Hepatic stellate cell (primary cell): Measurements from ENCODE around the gene FGF14.

Experiments
- DNase-seq: peaks from one replicate; pipeline ENCODE4 v3.0.0; 2011; ENCODE audit warnings: low spot score

Gene FGF14

DNA sequence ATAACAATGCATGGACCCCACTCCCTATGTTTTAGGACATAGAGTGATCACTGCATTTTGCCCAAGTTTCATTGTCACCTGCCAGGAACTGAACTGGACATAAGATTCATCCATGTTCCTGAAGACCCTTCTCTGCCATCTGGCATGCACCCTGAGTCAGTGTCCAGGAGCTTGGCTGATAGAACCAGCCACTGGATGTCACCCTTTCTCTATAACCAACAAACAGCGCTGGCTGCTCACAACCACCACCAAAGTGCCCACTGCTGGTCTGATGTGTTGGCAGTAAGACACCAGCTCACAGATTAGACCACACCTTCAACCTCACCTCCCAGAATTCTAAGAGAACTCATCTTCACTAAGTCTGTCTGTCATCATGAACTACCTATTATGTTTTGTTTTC lies 616.0 kb downstream of the FGF14 start:
- DNase-seq, result peak; percentile 4

DNA sequence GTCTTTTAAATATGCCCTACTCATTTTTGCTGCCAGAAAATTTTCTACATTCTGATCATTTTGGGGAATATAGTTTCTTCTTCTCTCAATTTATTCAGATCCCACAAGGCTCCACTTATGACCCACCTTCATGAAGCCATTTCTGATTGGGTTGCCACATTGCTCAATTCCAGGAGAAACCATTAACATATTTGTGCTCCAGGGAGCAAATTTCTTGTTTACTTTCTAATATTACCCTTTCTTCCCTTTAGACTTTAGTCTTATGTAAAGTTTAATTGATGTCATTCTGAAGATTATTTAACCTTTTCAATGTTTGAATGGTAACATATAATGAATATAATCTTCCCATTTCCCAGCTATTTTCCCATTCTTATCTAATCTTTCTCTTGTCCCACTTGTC lies 617.5 kb downstream of the FGF14 start:
- DNase-seq, result no peak

DNA sequence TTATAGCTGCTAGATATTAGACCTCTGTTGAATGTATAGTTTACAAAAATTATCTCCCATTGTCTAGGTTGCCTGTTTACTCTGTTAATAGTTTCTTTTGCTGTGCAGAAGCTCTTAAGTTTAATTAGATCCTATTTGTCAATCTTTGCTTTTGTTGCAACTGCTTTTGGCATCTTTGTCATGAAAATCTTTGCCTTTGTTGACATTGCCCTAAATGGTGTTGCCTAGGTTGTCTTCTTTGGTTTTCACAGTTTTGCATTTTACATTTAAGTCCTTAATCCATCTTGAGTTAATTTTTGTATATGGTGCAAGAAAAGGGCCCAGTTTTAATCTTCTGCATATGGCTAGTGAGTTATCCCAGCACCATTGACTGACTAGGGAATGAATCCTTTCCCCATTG lies 618.3 kb downstream of the FGF14 start:
- DNase-seq, result no peak

DNA sequence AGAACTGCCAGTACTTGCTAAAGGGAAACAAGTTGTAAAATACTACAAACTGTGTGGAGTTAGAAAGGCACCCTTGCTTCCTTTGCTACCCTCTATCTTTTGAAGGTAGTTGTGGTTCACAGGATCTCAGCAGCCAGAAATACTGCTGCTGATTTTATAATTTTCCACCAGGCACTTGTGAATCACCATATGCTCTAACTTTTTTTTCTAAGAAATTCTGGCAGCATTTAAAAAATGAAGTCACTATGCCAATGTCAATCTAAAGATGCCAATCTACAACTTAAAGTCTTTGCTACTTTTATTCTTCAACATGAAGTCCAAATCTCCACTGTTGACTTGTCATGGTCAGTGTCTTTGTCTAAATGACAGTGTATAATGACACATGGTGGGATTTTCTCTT lies 621.6 kb downstream of the FGF14 start:
- no peak for DNase-seq

DNA sequence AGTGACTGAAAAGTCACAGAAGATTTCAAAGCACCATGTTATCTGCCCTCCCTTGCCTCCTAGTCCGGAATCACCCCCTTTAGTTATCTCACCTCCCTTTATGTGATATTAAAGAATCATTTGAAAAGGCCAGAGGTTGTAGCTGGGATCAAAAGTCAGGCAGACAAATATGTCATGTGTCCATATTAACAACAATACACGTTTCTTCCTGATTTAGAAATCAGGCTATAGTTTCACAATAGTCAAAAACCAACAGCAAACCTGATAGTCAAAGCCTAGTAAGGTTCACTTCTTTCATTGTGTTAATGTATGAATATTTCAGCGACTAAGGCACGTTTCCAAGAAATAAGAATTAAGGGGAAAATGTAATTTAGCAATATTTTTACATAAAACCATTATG lies 622.7 kb downstream of the FGF14 start:
- DNase-seq, result no peak

DNA sequence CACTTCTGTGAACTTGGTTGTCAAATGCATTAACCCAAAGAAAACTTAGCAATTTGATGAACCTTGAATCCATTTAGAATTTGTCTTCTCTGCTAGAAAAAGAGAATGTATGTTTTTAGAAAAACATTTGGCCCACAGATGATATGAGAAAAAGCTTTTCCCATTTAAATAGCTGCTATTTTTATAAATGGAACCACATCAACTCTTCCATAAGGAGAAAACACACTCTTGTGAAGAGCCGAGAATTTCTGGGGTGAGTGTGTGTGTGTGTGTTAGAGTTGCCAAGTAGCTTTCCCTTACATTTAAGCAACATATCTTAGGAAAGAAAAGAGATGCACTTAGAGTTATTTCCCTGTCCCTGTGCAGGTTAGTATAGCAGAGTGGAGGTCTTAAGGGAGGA lies 626.6 kb downstream of the FGF14 start:
- DNase-seq, result no peak

DNA sequence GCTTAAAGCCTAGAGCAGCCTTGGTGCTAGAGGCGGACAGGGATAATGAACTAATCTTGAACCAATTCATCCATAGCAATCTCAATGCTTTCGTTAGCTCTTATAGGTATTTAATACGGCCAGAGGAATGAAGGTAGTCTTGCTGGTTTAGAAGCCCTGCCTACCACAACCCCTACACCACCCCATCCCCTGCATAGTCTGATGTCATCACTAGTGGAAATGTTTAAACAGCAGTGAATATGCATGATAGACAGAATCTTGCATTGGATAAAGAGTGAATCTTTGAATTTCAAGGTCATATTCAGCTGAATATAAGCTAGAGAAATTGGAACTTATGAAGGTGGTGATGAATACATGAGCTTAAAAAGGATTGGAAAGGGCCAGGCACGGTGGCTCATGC lies 627.5 kb downstream of the FGF14 start:
- no peak for DNase-seq

DNA sequence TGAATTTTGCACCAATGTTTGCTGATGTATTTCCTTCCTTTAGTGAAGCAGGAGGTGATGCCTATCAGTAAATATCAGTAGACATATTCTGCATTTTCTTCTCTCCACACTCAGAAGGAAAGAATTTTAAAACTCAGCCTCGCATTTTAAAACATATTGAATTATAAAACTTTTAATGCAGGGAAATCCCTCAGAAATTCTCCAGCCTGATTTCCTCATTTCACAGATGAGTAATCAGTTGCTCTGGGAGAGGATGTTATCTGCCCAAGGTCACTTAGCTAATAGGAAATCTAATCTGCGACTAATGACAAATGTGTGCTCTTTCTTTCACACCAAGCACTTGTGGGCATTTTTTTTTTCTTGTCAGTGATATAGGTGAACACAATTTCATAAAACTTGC lies 628.8 kb downstream of the FGF14 start:
- DNase-seq, result no peak

DNA sequence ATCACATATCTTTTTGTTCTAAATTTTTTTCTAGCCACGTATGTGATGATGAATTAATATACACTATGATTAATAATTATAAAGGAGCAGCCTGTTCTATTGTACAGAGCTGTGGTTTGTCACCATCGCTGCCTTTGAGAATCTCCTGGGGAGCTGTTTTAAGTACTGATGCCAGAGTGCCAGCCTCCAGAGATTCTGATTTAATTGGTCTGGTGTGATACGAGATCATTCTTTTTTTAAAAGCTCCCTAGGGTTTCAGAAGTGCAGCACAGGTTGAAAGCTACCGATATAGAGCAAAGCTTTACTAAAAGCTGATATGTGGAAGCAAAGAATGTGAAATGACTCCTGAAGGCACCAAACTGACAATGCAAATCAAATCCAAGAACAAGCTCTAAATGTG lies 634.7 kb downstream of the FGF14 start:
- DNase-seq, result no peak

DNA sequence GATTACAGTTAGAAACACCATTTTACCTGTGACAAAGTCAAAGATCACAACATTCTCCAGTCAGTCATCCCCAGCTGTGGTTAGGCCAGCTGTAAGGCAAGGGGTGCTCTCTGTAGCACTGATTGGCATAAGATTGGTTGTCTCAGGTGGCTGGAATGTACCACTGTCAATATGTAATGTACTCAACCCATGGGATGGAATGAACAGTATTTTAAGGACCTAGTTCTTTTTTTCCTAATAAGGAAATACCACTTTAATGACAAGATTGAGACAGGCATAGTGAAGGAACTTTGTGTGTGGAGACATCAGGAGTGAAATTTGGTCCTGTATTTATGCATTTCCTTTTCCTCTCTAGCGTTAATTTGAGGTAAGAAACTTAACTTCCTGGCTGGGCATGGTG lies 638.7 kb downstream of the FGF14 start:
- DNase-seq, result no peak

DNA sequence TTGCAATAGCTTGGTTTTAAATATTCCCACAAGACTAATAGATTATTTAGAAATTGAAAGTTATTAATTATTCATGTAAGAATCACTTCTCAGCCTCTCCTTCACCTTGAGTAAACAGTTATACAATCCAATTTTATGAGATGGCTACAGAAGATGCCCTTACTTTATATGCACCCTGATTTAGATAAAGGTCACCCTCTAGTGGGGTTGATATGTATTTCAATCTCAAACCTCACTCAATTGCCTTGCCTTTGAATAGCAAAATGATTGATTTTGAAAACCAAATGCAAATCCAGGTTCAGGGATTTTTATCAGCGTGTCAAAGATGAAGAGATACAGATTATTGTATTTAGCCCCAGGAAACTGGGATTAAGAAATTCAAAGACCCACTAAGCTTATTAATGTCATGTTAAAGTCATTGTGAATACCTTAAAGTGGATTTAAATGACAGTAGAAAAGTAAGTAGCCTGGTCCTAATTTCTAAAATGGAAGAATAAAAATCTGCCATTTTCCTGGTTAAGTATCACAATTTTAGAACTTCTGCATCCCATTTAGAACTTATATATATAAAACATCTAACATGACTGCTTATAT lies 644.3 kb downstream of the FGF14 start:
- peak; percentile 14 for DNase-seq

DNA sequence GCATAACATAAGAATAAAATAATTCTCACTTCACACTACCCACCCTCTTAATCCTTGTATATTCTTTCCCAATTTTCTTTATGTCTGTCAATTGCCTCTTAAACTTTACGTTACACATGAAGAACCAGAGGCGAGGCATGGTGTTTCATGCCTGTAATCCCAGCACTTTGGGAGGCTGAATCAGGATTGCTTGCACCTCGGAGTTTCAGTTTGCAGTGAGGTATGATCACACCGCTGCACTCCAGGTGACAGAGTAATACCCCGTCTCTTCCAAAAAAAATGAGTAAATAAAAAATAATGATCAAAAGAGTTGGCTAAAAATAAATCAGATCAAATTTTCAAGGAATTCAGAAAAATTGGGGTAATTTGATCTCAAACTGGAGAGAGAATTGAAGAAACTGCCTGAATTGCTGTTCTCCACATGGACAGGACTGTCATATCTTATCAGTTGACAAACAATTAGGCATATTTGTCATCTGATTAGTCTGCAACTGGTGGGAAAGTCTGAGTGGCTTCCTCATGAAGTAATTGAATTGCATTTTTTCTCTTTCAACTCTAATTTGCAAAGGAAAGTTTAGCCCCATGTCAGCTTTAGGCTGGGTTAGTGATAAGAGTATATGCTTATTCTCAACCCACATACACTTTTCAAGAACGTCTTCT lies 646.5 kb downstream of the FGF14 start:
- no peak for DNase-seq

DNA sequence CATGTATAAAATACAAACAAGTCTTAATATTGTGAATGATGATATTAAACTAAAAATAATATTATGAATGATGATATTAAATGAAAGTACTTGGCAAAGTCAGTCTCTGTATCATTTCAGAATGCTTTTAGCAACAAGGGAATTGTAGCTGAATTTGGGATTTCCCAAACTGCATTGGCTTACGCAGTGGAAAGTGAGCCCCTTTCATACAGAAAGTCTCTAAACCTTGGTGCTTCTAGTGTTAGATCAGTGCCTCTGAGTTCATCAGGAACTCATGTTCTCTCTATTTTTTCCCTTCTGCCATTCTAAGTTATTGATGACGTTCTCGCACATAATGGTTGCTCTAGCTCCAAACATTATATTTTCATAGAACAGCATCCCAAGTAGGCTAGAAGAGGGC lies 649.4 kb downstream of the FGF14 start:
- DNase-seq, result no peak

DNA sequence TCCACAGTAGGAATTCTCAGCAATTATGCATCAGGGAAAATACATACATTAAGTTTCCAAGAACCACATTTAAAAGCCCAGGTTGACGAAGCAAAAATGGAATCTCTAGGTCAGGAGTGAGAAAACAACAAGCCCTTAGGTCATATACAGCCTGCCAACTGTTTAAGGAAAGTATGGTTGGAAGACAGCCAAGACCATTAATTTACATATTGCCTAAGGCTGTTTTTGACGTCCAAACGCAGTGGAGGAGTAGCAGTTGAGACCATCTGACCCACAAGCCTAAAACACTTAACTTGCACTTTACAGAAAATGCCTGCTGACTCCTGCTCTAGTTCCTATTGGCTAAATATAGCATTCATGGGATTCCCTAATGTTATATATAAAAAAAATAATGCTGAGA lies 650.4 kb downstream of the FGF14 start:
- DNase-seq, result no peak

DNA sequence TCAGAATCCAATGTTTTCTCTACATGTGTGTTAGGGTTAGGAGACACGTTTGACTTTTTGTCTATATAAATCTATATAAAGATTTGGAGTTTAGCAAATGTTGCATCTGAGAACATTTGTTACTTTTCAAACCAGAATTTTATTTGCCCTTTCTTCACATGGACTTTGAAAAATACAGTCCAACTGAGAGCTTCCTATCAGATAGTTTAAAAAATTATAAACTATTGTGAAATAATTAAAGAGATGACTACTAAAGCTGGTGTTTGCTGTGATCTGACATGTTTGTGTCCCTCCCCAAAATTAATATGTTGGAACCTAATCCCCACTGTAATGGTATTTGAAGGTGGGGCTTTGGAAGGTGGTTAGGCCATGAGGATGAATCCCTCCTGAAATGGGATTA lies 652.3 kb downstream of the FGF14 start:
- no peak for DNase-seq

DNA sequence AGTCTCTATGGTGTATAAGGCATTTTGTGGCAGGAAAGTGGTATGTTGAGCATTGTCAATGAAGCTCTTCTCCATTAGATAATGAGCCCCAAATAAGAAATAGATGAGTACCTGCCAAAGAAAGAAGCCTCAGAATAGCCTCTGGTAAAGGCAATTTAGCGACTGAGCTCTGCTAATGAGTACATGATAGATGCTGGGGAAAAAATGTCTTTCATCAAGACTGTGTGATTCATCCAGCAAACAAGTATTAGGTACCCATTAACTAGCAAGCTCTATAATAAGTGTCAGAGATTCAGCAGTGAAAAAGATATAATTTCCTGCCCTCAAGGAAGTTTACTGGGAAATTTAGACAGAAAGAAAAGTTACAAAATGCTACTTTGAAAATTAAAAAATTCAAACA lies 654.8 kb downstream of the FGF14 start:
- DNase-seq, result no peak

DNA sequence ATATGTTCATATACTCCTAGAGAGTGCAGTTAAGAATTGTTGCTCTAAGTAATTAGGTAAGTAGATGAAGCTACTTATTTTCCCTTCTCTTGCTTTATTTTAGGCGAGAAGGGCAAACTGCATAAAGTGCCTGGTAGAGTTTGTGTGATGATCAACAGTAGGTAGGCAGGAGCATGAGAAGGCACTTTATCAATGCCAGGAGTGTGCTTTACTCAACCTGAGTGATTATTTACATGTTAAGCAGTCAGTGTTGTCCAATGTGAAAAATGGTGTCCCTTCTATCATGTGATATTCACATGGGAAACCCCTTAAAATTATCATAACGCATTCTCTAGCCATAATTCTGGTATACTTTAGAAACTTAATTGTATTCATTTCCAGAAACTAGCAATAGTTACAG lies 655.3 kb downstream of the FGF14 start:
- no peak for DNase-seq

DNA sequence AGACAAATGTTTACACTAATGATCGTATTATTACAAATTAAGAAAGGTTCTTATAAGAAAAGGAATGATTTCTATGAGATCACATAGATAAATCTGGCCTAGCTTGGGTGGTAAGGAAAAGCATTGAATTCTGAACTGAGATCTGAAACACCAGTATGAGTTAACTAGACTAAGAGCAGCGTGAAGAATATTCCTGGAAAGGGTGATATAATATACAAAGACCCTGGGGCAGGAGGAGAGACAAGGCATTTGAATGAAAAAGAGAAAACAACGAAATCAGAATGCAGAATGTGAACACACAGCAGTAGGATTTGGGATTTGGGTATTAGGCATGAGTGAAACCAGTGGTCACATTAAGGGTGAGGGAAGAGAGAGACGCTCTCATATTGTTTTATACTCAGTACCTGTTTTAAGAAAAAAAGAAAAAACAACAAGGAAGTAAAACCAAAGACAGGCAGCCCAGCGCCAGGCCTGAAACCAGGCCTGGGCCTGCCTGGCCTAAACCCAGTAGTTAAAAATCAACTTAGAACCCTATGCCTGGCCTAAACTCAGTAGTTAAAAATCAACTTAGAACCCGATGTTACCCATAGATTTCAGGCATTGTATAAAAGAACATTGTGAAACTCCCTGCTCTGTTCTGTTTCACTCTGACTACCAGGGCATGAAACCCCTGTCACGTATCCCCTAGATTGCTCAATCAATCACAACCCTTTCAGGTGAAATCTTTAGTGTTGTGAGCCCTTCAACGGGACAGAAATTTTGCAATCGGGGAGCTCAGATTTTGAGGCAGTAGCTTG lies 662.3 kb downstream of the FGF14 start:
- no peak for DNase-seq

DNA sequence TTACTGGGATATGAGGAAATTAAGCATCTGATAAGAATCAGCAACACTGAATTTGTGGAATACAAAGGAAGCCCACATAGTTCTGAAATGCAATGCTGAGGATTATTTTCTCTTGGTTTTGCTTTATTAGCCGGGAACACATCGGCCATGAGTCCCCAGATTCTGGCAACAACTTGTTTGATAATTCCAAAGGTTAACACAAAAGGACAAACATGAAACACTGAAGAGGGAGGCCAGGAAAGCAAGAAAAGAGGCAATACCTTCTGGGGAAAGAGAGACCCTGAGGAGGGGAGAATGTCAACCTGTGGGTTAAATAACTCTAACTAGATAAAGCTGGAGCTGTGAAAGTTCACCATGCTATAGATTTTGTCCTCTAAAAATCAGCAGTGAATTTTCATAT lies 663.5 kb downstream of the FGF14 start:
- no peak for DNase-seq

DNA sequence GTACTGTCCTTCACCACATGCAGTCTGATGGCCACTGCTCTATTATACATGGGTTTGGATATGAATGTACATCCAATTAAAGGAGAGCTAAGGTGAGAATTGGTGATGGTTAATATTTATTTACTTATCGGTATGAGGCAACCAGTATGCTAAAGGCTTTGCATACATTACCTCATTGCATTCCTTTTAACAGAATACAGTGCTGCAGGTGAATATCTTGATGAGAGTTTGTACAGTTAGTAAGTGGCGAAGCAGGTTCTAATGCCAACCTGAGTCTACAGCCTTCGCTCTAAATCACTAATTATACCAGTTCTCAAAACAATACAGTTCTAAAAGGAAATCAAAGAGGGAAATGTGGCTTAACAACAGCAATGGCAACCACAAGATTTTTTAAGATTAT lies 665.3 kb downstream of the FGF14 start:
- no peak for DNase-seq

DNA sequence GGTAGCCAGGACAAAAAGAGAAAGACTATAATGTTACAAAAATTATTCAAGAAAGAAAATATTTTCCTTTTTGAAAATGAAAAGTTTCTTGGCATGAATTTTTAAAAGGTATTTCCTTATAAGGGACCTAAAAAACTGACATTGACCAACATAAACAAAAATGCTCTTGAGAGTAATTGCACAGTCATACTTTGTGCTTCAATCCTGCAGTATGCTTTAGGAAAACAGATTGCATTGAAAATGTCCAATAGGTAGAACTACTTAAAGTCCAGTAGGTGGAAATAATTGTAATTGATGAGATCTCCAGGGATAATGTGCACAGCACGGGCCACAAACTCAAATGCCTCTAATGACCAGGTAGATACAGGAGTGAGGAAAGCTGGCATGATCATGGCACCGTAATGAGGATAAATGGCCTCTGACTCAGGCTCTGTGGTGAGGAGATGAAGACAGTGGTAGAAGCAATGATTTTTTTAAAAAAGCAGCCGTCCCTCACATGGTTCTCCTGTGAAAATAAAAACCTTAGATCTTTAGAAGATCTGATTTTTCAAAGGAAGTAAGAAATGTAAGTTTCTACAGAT lies 671.3 kb downstream of the FGF14 start:
- DNase-seq, result no peak

DNA sequence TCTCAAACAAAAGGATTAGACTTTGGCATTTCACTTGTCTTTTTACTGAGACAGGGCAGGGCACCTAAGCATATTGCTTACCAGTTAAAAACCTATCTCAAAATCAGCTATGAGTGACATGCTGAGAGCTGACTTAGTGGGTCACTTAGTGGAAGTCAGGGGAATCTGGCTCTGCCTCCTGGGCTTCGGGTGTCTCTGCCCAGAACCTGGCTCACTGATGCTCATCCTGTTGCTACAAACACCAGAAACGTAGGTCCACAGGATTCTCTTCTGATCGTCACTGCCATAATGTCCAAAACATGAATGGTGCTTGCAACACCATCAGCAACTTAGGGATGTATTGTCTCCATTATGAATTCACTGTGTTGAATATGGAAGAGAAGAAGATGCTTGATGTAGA lies 673.2 kb downstream of the FGF14 start:
- DNase-seq, result no peak

DNA sequence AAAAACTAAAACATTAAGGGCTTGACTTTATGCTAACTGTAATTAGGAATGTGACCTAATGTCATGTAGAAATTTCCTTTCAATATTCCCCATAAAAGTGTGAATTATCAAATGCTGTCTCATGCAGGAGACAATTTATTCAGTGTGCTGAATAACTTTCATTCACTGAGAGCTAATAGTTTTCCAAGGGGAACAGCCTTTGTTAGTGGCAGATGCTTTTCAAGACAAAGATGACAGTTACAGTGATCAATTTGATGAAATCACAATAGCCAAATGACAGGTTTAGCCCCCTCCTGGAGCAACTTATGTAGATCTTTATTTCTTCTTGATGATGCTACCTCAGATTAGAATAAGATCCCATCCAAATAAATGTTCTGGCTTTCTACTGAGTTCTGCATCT lies 673.8 kb downstream of the FGF14 start:
- no peak for DNase-seq
